Measurements from ENCODE around the gene PSMD4. TPM values are rescaled to one million over a fixed set of nuclear protein-coding genes. Genes with fewer than 3 reads are reported as not detected.

Gene PSMD4
- total and polyA plus RNA-seq, 2 of the 8 experiments (the other 6 are each of a cell fraction or from before 2014, with no cell fraction given), result 216 to 284 TPM

- Histone ChIP-seq H4K20me1 (replicated peaks in 1 of 2; ENCODE audit: control insufficient read depth in 1 of 2, insufficient read depth in 2 of 2, low read length in 2 of 2) (no peaks in the 10 kb centered on the region), H3K79me2 (ENCODE audit: control insufficient read depth in 1 of 2, insufficient read depth in 2 of 2, low read length in 2 of 2) (no peaks in the 10 kb centered on the region), H2BK15ac (ENCODE audit: low read length) (no peak overlapping the region), H3K56ac (replicated peaks; ENCODE audit: insufficient read length, low read depth, low read length) (no peak overlapping the region), H2AK5ac (ENCODE audit: low read depth, low read length) (no peak overlapping the region), H2BK5ac (ENCODE audit: low read depth, low read length) (no peak overlapping the region), H3K23ac (ENCODE audit: insufficient read length) (no peak overlapping the region), H3K14ac (ENCODE audit: insufficient read length) (no peak overlapping the region), H3K27ac (ENCODE audit: low read depth, low read length) (no peak overlapping the region), H4K8ac (ENCODE audit: extremely low read depth, insufficient read depth, low read length) (no peak overlapping the region), H4K5ac (ENCODE audit: insufficient read length, low read depth, low read length) (no peak overlapping the region), H3K4me2 (ENCODE audit: insufficient read depth in 1 of 2, low read depth in 2 of 2, low read length in 2 of 2) (no peak overlapping the region), H2BK12ac (ENCODE audit: low read depth, low read length) (no peak overlapping the region), H2AFZ (ENCODE audit: low read length) (no peak overlapping the region), H3K9me3 (ENCODE audit: insufficient read depth in 2 of 2, low read depth in 1 of 2, low read length in 1 of 2) (no peaks in the 10 kb centered on the region), H3K9ac (replicated peaks in 1 of 4; ENCODE audit: extremely low read depth in 1 of 4, low read depth in 3 of 4, low read length in 3 of 4) (no peak overlapping the region), H4K91ac (replicated peaks; ENCODE audit: insufficient read length, low read length) (no peak overlapping the region), H3K36me3 (ENCODE audit: control insufficient read depth in 2 of 4, insufficient read depth in 4 of 4, low read length in 3 of 4) (no peaks in the 10 kb centered on the region), H2BK120ac (replicated peaks; ENCODE audit: low read depth, low read length) (no peak overlapping the region), H3K23me2 (ENCODE audit: low read depth, low read length) (peaks cover 2% of the 10 kb centered on the region; the same call in 1 of the 2 replicates), H3K18ac (ENCODE audit: extremely low read depth, low read length) (no peak overlapping the region), H3K79me1 (ENCODE audit: low read depth, low read length) (no peaks in the 10 kb centered on the region), H3K27me3 (replicated peaks in 1 of 4; ENCODE audit: control insufficient read depth in 3 of 4, extremely low read depth in 1 of 4, insufficient read depth in 3 of 4, low read length in 3 of 4) (no peaks in the 10 kb centered on the region), H3K4me3 (ENCODE audit: extremely low read depth in 1 of 4, insufficient read depth in 2 of 4, low read depth in 3 of 4, low read length in 4 of 4) (no peak overlapping the region), H2BK20ac (ENCODE audit: low read length) (no peak overlapping the region), H3K4ac (replicated peaks; ENCODE audit: insufficient read length, low read depth, low read length) (no peak overlapping the region), H3K4me1 (replicated peaks in 1 of 4; ENCODE audit: control insufficient read depth in 3 of 4, insufficient read depth in 4 of 4, low read length in 3 of 4) (no peaks in the 10 kb centered on the region)
- 91% methylated on average over 2 of the region's 2 CpGs; no CpG with 5 or more reads in 1 of the 2 experiments for WGBS, 2 experiments (ENCODE audit: extremely low coverage in 1 of 2, insufficient coverage in 1 of 2, insufficient read length in 1 of 2, insufficient replicate concordance in 2 of 2, low coverage in 1 of 2, low lambda C conversion rate in 2 of 2, missing lambda C conversion rate in 1 of 2)
- DNase-seq (ENCODE audit: low read depth in 1 of 2, low spot score in 2 of 2) (no peak), FAIRE-seq (no peak)
- CTCF ChIA-PET (ENCODE audit: partially characterized antibody), result interaction anchor here (0.7 to 1.2 kb wide), 4 partner anchors 20 to 64 kb away, joined by 3 to 5 read pairs (median 3); no protein-coding TSS in a partner anchor
- POLR2A ChIA-PET (ENCODE audit: partially characterized antibody), result interaction anchor here (0.6 to 11.6 kb wide), 6 partner anchors 14 to 263 kb away, joined by 3 to 213 read pairs (median 4); partner anchors contain the start of genes PSMB4 and TUFT1
- TF ChIP-seq SAP30 (IDR thresholded peaks at IDR 0.05; ENCODE audit: insufficient read depth, insufficient replicate concordance, low read length) (no peak), POLR2A (IDR thresholded peaks at IDR 0.05; ENCODE audit: control extremely low read depth in 1 of 2, low read depth in 2 of 2, low read length in 2 of 2) (no peak), SP2 (IDR thresholded peaks at IDR 0.05; ENCODE audit: low read length) (no peak), RFX5 (IDR thresholded peaks at IDR 0.05; ENCODE audit: borderline replicate concordance, low read depth, low read length) (no peak), HDAC6 (IDR thresholded peaks at IDR 0.05; ENCODE audit: low read depth, low read length) (no peak)
These were observed 22.7 kb downstream of the PSMD4 start for GRCh38 chr1:151277249-151277648.

Data from H1 (cell line).